Hematopoietic multipotent progenitor cell treated with erythropoietin and hydrocortisone succinate and interleukin-3 and kit ligand, for 15 days (in vitro differentiated cells): ENCODE measurements around the gene CEP19.

ENCODE experiments used
- DNase-seq: peaks from one replicate; pipeline ENCODE4 v3.0.0-alpha.2; 2015; ENCODE audit warnings: low spot score

The CEP19 gene

DNA sequence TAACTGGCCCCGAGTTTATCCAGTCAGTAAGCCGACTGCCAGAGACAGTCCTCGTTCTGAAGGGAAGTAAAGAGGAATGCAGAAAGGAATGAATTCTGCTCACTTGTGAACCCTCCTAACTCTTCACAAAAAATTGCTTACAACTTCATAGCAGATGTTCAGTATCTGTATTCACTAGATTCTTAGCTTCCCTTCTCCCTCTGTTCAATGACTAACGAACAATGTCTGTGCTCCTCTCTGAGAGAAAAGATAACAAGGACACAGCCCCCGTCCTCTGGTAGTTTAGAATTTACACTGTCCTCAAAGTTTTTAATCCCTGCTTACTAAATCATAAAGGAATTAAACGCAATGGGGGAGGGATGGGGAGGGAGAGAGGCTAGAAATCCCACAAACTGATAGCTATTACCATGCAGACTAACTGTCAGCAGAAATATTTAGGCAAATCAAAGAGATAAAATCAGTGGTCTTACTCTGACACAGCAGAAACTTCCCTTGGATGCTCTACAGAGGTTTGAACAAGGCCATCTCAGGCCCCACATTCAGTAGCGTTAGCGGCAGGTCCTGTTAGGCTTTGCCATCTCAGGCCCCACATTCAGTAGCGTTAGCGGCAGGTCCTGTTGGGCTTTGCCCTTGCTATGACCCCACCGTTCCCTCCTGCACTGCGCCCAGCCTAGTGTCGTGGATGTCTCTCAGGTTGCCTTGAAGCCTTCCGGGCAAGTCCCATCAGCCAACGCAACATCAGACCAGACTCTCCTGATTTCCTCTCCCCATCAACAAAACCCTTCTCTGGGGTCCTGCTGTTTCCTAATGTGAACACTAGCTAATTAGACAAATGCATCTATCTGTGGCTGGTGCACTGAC lies 49.1 kb downstream of the CEP19 start:
- no peak for DNase-seq

DNA sequence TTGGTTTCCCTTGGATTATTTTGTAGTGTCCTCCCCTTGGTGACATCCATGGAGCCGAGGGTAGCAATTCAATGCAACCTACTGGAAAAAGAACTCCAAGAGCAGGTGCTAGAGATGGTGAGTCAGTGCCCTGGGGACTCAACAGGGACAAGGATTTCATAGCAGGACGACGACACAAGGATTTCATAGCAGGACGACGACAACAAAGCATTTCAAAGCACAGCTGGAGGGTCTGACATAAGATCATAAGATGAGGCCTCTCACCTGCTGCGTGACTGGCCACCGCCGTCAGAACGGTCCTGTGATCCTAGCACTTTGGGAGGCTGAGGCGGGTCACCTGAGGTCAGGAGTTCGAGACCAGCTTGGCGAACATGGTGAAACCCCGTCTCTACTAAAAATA lies 50.0 kb downstream of the CEP19 start:
- DNase-seq, result no peak

GRCh38 chr3:196661400-196661799 lies 50.6 kb downstream of the CEP19 start:
- DNase-seq, result no peak

- no peak for DNase-seq
Observed at GRCh38 chr3:196660381-196661166, 51.5 kb downstream of the CEP19 start.

DNA sequence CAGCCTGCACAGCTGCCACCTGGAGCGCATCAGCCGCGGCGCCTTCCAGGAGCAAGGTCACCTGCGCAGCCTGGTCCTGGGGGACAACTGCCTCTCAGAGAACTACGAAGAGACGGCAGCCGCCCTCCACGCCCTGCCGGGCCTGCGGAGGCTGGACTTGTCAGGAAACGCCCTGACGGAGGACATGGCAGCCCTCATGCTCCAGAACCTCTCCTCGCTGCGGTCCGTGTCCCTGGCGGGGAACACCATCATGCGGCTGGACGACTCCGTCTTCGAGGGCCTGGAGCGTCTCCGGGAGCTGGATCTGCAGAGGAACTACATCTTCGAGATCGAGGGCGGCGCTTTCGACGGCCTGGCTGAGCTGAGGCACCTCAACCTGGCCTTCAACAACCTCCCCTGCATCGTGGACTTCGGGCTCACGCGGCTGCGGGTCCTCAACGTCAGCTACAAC lies 52.1 kb downstream of the CEP19 start:
- DNase-seq, result no peak
